ENCODE data around the gene PLEKHG5.
A peak's percentile ranks its signal among the peaks of the same experiment; 100 is the strongest.

Gene PLEKHG5

GRCh38 chr1:6509919-6510291, 18.4 kb upstream of the PLEKHG5 start:
- DNase-seq, result no peak

- DNase-seq, result no peak
These were observed 17.9 kb upstream of the PLEKHG5 start for GRCh38 chr1:6509220-6509918.

- no peak for DNase-seq
These were observed 17.3 kb upstream of the PLEKHG5 start for GRCh38 chr1:6508816-6509189.

GRCh38 chr1:6508154-6508815, 16.8 kb upstream of the PLEKHG5 start:
- no peak for DNase-seq

GRCh38 chr1:6507461-6507911, 16.0 kb upstream of the PLEKHG5 start:
- no peak for DNase-seq

GRCh38 chr1:6507037-6507428, 15.6 kb upstream of the PLEKHG5 start:
- DNase-seq, result no peak

GRCh38 chr1:6506210-6507036, 15.0 kb upstream of the PLEKHG5 start:
- DNase-seq, result no peak

GRCh38 chr1:6505367-6506209, 14.1 kb upstream of the PLEKHG5 start:
- no peak for DNase-seq

GRCh38 chr1:6504887-6505286, 13.4 kb upstream of the PLEKHG5 start:
- no peak for DNase-seq

- no peak for DNase-seq
These were observed 12.6 kb upstream of the PLEKHG5 start for GRCh38 chr1:6503884-6504602.

GRCh38 chr1:6502000-6502891, 10.8 kb upstream of the PLEKHG5 start:
- DNase-seq, result no peak

GRCh38 chr1:6501279-6501813, 9.9 kb upstream of the PLEKHG5 start:
- DNase-seq, result no peak

- DNase-seq, result no peak
These were observed 9.2 kb upstream of the PLEKHG5 start for GRCh38 chr1:6500544-6501278.

GRCh38 chr1:6499296-6499695, 7.8 kb upstream of the PLEKHG5 start:
- no peak for DNase-seq

GRCh38 chr1:6498576-6499111, 7.2 kb upstream of the PLEKHG5 start:
- no peak for DNase-seq

- DNase-seq, result no peak
These were observed 6.6 kb upstream of the PLEKHG5 start for GRCh38 chr1:6497867-6498575.

GRCh38 chr1:6497215-6497866, 5.9 kb upstream of the PLEKHG5 start:
- peak; percentile 75 for DNase-seq

GRCh38 chr1:6496890-6497214, 5.4 kb upstream of the PLEKHG5 start:
- no peak for DNase-seq

- no peak for DNase-seq
These were observed 4.9 kb upstream of the PLEKHG5 start for GRCh38 chr1:6496365-6496721.

All from activated CD8-positive, alpha-beta memory T cell treated with anti-CD3 and anti-CD28 coated beads, Interleukin-2, amount 50 U/mL, for 48 hours (primary cell).